H9 (cell line): ENCODE results near the gene MPC1L. TPM values are rescaled to one million over a fixed set of nuclear protein-coding genes. Genes with fewer than 3 reads are reported as not detected.

Experiments
- DNase-seq: peaks from one replicate; pipeline ENCODE4 v3.0.0-alpha.2; 2017
- H2AFZ ChIP-seq: one replicate; pipeline ENCODE4 v1.6.1; 2013; ENCODE audit warnings: mild to moderate bottlenecking, low read length, control low read depth, moderate library complexity
- H2AK5ac ChIP-seq: 2 replicates; pipeline ENCODE4 v1.6.1; 2013; ENCODE audit warnings: low read length, control low read depth, mixed read lengths; ENCODE audit not compliant: insufficient read length
- H2BK120ac ChIP-seq: one replicate; pipeline ENCODE4 v1.6.1; 2013; ENCODE audit warnings: low read depth, mild to moderate bottlenecking, low read length, control low read depth, inconsistent platforms; ENCODE audit not compliant: poor library complexity, severe bottlenecking
- H2BK12ac ChIP-seq: 2 replicates; pipeline ENCODE4 v1.6.1; 2013; ENCODE audit warnings: low read length, control low read depth, mixed read lengths, low read depth; ENCODE audit not compliant: insufficient read length
- H2BK15ac ChIP-seq: 2 replicates; pipeline ENCODE4 v1.6.1; 2013; ENCODE audit warnings: low read depth, low read length, control low read depth
- H2BK20ac ChIP-seq: one replicate; pipeline ENCODE4 v1.6.1; 2013; ENCODE audit warnings: low read depth, mild to moderate bottlenecking, low read length, control low read depth, inconsistent platforms; ENCODE audit not compliant: poor library complexity, severe bottlenecking
- H2BK5ac ChIP-seq: 2 replicates; pipeline ENCODE4 v1.6.1; 2013; ENCODE audit warnings: low read length, control low read depth, mixed read lengths; ENCODE audit not compliant: insufficient read length
- H3K14ac ChIP-seq: 2 replicates; pipeline ENCODE4 v1.6.1; 2013; ENCODE audit warnings: low read length, control low read depth; ENCODE audit not compliant: insufficient read depth
- H3K18ac ChIP-seq: 2 replicates; pipeline ENCODE4 v1.6.1; 2013; ENCODE audit warnings: low read depth, mild to moderate bottlenecking, mixed read lengths, low read length, control low read depth; ENCODE audit not compliant: insufficient read length
- H3K23ac ChIP-seq: 2 replicates; pipeline ENCODE4 v1.6.1; 2013; ENCODE audit warnings: low read length, control low read depth, mixed read lengths, low read depth; ENCODE audit not compliant: insufficient read length
- H3K23me2 ChIP-seq: 2 replicates; pipeline ENCODE4 v1.6.1; 2013; ENCODE audit warnings: low read depth, mild to moderate bottlenecking, mixed read lengths, low read length, control low read depth; ENCODE audit not compliant: insufficient read length, poor library complexity, severe bottlenecking
- H3K27ac ChIP-seq: 2 replicates; pipeline ENCODE4 v1.5.1; 2013; ENCODE audit warnings: low read length, control low read depth, mixed read lengths, low read depth; ENCODE audit not compliant: insufficient read length
- H3K27me3 ChIP-seq: 2 replicates; pipeline ENCODE4 v1.6.1; 2013; ENCODE audit warnings: low read length, control low read depth, inconsistent platforms; ENCODE audit not compliant: insufficient read depth
- H3K4ac ChIP-seq: 2 replicates; pipeline ENCODE4 v1.6.1; 2013; ENCODE audit warnings: low read depth, mild to moderate bottlenecking, control low read depth, inconsistent platforms, low read length, moderate library complexity
- H3K4me1 ChIP-seq: 2 replicates; pipeline ENCODE4 v1.6.1; 2013; ENCODE audit warnings: low read length, control low read depth, inconsistent platforms; ENCODE audit not compliant: insufficient read depth
- H3K4me2 ChIP-seq: 2 replicates; pipeline ENCODE4 v1.6.1; 2013; ENCODE audit warnings: low read length, control low read depth, mixed read lengths; ENCODE audit not compliant: insufficient read length, insufficient read depth
- H3K56ac ChIP-seq: 2 replicates; pipeline ENCODE4 v1.6.1; 2013; ENCODE audit warnings: low read depth, mild to moderate bottlenecking, mixed read lengths, low read length, control low read depth; ENCODE audit not compliant: insufficient read length
- H3K79me1 ChIP-seq: 2 replicates; pipeline ENCODE4 v1.6.1; 2013; ENCODE audit warnings: low read depth, mild to moderate bottlenecking, moderate library complexity, low read length, control low read depth, inconsistent platforms; ENCODE audit not compliant: insufficient read depth, poor library complexity, severe bottlenecking
- H3K79me2 ChIP-seq: 2 replicates; pipeline ENCODE4 v1.6.1; 2013; ENCODE audit warnings: low read length, control low read depth, inconsistent platforms; ENCODE audit not compliant: insufficient read depth
- H3K9ac ChIP-seq: 2 replicates; pipeline ENCODE4 v1.6.1; 2013; ENCODE audit warnings: low read length, control low read depth, mixed read lengths; ENCODE audit not compliant: insufficient read length; ENCODE audit errors: extremely low read depth
- H3K9me3 ChIP-seq: one replicate; pipeline ENCODE4 v1.6.1; 2013; ENCODE audit warnings: low read depth, low read length, inconsistent platforms; ENCODE audit not compliant: control insufficient read depth
- H3T11ph ChIP-seq: one replicate; pipeline ENCODE4 v1.6.1; 2013; ENCODE audit warnings: mild to moderate bottlenecking, low read length, control low read depth, inconsistent platforms
- H4K20me1 ChIP-seq: one replicate; pipeline ENCODE4 v1.6.1; 2013; ENCODE audit not compliant: control insufficient read depth, insufficient read length, insufficient read depth
- H4K5ac ChIP-seq: 2 replicates; pipeline ENCODE4 v1.6.1; 2013; ENCODE audit warnings: low read depth, mild to moderate bottlenecking, mixed read lengths, low read length, control low read depth; ENCODE audit not compliant: insufficient read length
- H4K8ac ChIP-seq: replicated peaks from 2 replicates; pipeline ENCODE4 v1.6.1; 2013; ENCODE audit warnings: low read length, control low read depth, mixed read lengths, low read depth; ENCODE audit not compliant: insufficient read length
- H4K91ac ChIP-seq: 2 replicates; pipeline ENCODE4 v1.6.1; 2013; ENCODE audit warnings: low read depth, mild to moderate bottlenecking, moderate library complexity, mixed read lengths, low read length, control low read depth; ENCODE audit not compliant: insufficient read length
- H3K27ac Mint-ChIP-seq, 3 experiments: 2 replicates in 2 of 3; 3 replicates in 1 of 3; pipeline ENCODE4 v1.8.0; 2020 to 2021; ENCODE audit warnings: mixed read lengths in 3 of 3, mild to moderate bottlenecking in 1 of 3, moderate library complexity in 1 of 3
- H3K27me3 Mint-ChIP-seq: 2 replicates; pipeline ENCODE4 v1.8.0; 2021; ENCODE audit warnings: low read depth, mild to moderate bottlenecking, moderate library complexity, mixed read lengths
- H3K36me3 Mint-ChIP-seq, 3 experiments: 2 replicates in 2 of 3; 3 replicates in 1 of 3; pipeline ENCODE4 v1.8.0; 2020 to 2021; ENCODE audit warnings: low read depth in 3 of 3, mixed read lengths in 3 of 3; ENCODE audit not compliant: insufficient read depth in 1 of 3
- H3K4me1 Mint-ChIP-seq, 2 experiments: 2 replicates each; pipeline ENCODE4 v1.8.0; 2020; ENCODE audit warnings: mixed read lengths in 2 of 2
- H3K4me3 Mint-ChIP-seq, 2 experiments: 2 replicates in 1 of 2; 3 replicates in 1 of 2; pipeline ENCODE4 v1.8.0; 2020 to 2021; ENCODE audit warnings: mild to moderate bottlenecking in 2 of 2, mixed read lengths in 2 of 2, moderate library complexity in 1 of 2
- H3K9me3 Mint-ChIP-seq, 2 experiments: 2 replicates in 1 of 2; 3 replicates in 1 of 2; pipeline ENCODE4 v1.8.0; 2020; ENCODE audit warnings: mild to moderate bottlenecking in 2 of 2, mixed read lengths in 2 of 2, moderate library complexity in 1 of 2
- WGBS: extraction: QIAGEN DNeasy Blood & Tissue Kit; methylation state at CpG from one replicate; pipeline ENCODE4 v1.1.7; 2013; ENCODE audit warnings: missing lambda C conversion rate, low lambda C conversion rate, mixed read lengths; ENCODE audit not compliant: insufficient read length; ENCODE audit errors: extremely low coverage; 5-methylcytosine and 5-hydroxymethylcytosine counted together
- total RNA-seq: library from RNA; stranded (reverse); gene quantifications from 2 replicates; pipeline ENCODE4 v1.2.1, GENCODE V29; 2021
- TF ChIP-seq, protein P1 (sequence below): fragments of 200-600 bp; sonication (generic); conservative IDR thresholded peaks from 3 replicates; pipeline ENCODE4 v1.8.0; 2021; ENCODE audit warnings: antibody characterized with exemption, mild to moderate bottlenecking

MPC1L gene
- total RNA-seq, 1 experiment from 2014 or later, result not detected

DNA sequence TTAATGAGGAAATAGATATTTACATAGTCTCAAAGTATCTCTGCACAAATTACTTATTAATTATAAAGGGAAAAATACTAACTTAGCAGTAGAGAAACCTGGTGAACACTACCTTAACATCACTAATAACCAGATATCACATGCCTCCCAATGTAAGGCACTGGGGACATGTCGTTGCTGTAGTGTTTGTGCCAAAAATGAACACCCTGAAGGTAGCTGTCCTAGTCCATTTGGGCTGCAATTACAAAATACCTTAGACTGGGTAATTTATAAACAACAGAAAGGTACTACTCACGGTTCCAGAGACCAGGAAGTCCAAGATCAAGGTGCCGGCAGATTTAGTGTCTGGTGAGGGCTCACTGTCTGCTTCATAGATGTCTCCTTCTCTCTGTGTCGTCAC is 10.7 kb upstream of the MPC1L start:
- Mint-ChIP-seq H3K27me3 (no peaks in the 10 kb centered on the region), H3K27ac (no peak overlapping the region), H3K9me3 (peaks cover 42 to 44% of the 10 kb centered on the region in 2 experiments), H3K4me1 (no peaks in the 10 kb centered on the region), H3K4me3 (no peak overlapping the region), H3K36me3 (no peaks in the 10 kb centered on the region)
- Histone ChIP-seq H4K20me1 (no peaks in the 10 kb centered on the region), H3K4ac (no peak overlapping the region), H4K91ac (no peak overlapping the region), H2BK15ac (no peak overlapping the region), H3K9me3 (no peaks in the 10 kb centered on the region), H3K27me3 (no peaks in the 10 kb centered on the region), H3K27ac (no peak overlapping the region), H3K79me1 (no peaks in the 10 kb centered on the region), H3K23me2 (no peaks in the 10 kb centered on the region), H3K9ac (no peak overlapping the region), H3K4me1 (no peaks in the 10 kb centered on the region), H3K14ac (no peak overlapping the region), H2BK20ac (no peak overlapping the region), H2BK120ac (no peak overlapping the region), H4K8ac (no peak overlapping the region), H2BK5ac (no peak overlapping the region), H3K23ac (no peak overlapping the region), H3K56ac (no peak overlapping the region), H3K4me2 (no peak overlapping the region), H3K18ac (no peak overlapping the region), H4K5ac (no peak overlapping the region), H2BK12ac (no peak overlapping the region), H2AK5ac (no peak overlapping the region), H2AFZ (no peak overlapping the region), H3K79me2 (no peaks in the 10 kb centered on the region), H3T11ph (no peak overlapping the region)
- TF ChIP-seq, protein P1, sequence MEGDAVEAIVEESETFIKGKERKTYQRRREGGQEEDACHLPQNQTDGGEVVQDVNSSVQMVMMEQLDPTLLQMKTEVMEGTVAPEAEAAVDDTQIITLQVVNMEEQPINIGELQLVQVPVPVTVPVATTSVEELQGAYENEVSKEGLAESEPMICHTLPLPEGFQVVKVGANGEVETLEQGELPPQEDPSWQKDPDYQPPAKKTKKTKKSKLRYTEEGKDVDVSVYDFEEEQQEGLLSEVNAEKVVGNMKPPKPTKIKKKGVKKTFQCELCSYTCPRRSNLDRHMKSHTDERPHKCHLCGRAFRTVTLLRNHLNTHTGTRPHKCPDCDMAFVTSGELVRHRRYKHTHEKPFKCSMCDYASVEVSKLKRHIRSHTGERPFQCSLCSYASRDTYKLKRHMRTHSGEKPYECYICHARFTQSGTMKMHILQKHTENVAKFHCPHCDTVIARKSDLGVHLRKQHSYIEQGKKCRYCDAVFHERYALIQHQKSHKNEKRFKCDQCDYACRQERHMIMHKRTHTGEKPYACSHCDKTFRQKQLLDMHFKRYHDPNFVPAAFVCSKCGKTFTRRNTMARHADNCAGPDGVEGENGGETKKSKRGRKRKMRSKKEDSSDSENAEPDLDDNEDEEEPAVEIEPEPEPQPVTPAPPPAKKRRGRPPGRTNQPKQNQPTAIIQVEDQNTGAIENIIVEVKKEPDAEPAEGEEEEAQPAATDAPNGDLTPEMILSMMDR, result no peak
- no CpG with 5 or more reads among the region's 4 CpGs for WGBS
- no peak for DNase-seq
